Bronchial smooth muscle cell (primary cell): ENCODE results near the gene TEX12. TPM values are rescaled to one million over a fixed set of nuclear protein-coding genes. Genes with fewer than 3 reads are reported as not detected.

Source experiments
- total RNA-seq: library from RNA; depleted of rRNA; stranded (reverse); fragments of >200 nt; gene quantifications from 2 replicates; pipeline ENCODE4 v1.2.1, GENCODE V29; 2014

The TEX12 gene
- 0.16 TPM in 1 of 2 replicates, not detected in the other for total RNA-seq

GRCh38 chr11:112167145-112167544 lies at the start of gene TEX12:
TSS of gene TEX12 (plus strand) at chr11:112167372. CDS start at chr11:112169269, 1,897 bp downstream.

GRCh38 chr11:112163875-112164685 lies 3.1 kb upstream of the TEX12 start, which contains the start of gene IL18:
TSS of gene IL18 (minus strand) at chr11:112164094. CDS start at chr11:112155053, 9,041 bp downstream.

GRCh38 chr11:112174789-112175598 lies 7.8 kb downstream of the TEX12 start, which contains the start of gene BCO2:
TSS of gene BCO2 (plus strand) at chr11:112175512. CDS start at chr11:112175602, 90 bp downstream.

Other genes starting within 250 kb of the TEX12 start
- 0.47 TPM in 1 of 2 replicates, not detected in the other for gene C11orf52, start 248.5 kb upstream of the TEX12 start, total RNA-seq
- gene DIXDC1, start 230.0 kb upstream of the TEX12 start, total RNA-seq: 15.3 and 15.5 TPM in 2 replicates
- 15.5 and 18.1 TPM in 2 replicates for gene DLAT, start 142.0 kb upstream of the TEX12 start, total RNA-seq
- 1.1 and 1.4 TPM in 2 replicates for gene PIH1D2, start 93.4 kb upstream of the TEX12 start, total RNA-seq
- 13.7 and 18.9 TPM in 2 replicates for gene NKAPD1, start 93.1 kb upstream of the TEX12 start, total RNA-seq
- 53.4 and 67.6 TPM in 2 replicates for gene TIMM8B, start 80.6 kb upstream of the TEX12 start, total RNA-seq
- gene SDHD, start 80.5 kb upstream of the TEX12 start, total RNA-seq: 162 and 201 TPM in 2 replicates
- 0.32 TPM in 1 of 2 replicates, not detected in the other for gene IL18, start 3.3 kb upstream of the TEX12 start, total RNA-seq
- gene BCO2, start 8.1 kb downstream of the TEX12 start, total RNA-seq: 0.86 and 0.95 TPM in 2 replicates
- 24.5 and 30.1 TPM in 2 replicates for gene PTS, start 59.1 kb downstream of the TEX12 start, total RNA-seq
- gene PLET1, start 93.5 kb downstream of the TEX12 start, total RNA-seq: not detected in 2 replicates